Left renal cortex interstitium (tissue), 4 donors: ENCODE data around the gene SGF29. TPM values are rescaled to one million over a fixed set of nuclear protein-coding genes. Genes with fewer than 3 reads are reported as not detected.
"Not testable (repeated sequence)": the region's sequence is repeated elsewhere in the genome, so short reads cannot be mapped to it uniquely, and the experiment has no call there.

Experiments used
- DNase-seq, 4 donors: peaks; one replicate each; pipeline ENCODE4 v3.0.0-alpha.2; 2013; ENCODE audit warnings: low read depth in 4 of 4, low spot score in 2 of 4, missing footprints in 1 of 4
- polyA plus RNA-seq, 4 donors: library from polyadenylated mRNA; unstranded; fragments of 120-200 nt; gene quantifications; one replicate each; pipeline ENCODE4 v1.2.1, GENCODE V29; 2013; ENCODE audit not compliant: insufficient read length in 4 of 4

The SGF29 gene
- polyA plus RNA-seq, 4 donors: 20.5 to 24.5 (median 22.0) TPM

DNA sequence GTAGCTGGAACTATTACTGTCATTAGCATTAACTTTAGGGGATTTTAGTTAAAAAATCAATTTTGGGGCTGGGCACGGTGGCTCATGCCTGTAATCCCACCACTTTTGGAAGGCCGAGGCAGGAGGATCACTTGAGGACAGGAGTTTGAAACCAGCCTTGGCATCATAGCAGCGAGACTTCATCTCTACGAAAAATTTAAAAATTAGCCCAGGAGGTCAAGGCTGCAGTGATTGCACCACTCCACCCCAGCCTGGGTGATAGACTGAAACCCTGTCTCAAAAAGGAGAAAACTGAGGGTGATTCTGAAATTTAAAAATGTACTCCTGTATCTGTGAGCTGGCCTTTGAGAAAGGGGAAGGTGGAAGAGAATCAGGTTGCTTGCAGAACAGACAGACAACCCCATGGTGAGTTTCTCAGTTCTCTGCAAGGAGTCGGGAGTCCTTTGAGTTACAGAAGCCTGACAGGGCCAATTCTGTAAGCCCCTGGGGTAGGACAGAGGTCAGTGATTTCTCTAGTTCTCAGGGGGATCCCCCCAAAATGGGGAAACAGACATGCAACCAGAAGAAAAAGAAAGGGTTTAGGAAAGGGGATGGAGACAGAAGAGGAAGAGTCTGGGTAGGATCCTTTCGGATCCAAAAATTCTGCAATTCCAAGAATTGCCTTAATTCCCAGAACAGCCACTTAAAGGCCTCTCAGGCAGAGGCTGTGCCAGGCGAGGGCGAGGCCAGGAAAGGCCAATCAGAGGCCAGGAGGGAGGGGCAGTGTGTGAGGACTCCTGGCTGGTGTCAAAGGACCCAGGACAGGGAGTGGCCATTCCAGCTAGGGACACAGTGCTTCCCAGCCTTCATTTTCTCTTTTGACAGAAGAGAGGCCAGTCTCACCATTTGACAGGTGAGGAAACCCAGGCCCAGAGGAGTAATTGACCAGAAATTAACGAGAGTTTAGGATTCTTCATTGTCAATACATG, 21.7 kb upstream of the SGF29 start:
- no peak for DNase-seq

DNA sequence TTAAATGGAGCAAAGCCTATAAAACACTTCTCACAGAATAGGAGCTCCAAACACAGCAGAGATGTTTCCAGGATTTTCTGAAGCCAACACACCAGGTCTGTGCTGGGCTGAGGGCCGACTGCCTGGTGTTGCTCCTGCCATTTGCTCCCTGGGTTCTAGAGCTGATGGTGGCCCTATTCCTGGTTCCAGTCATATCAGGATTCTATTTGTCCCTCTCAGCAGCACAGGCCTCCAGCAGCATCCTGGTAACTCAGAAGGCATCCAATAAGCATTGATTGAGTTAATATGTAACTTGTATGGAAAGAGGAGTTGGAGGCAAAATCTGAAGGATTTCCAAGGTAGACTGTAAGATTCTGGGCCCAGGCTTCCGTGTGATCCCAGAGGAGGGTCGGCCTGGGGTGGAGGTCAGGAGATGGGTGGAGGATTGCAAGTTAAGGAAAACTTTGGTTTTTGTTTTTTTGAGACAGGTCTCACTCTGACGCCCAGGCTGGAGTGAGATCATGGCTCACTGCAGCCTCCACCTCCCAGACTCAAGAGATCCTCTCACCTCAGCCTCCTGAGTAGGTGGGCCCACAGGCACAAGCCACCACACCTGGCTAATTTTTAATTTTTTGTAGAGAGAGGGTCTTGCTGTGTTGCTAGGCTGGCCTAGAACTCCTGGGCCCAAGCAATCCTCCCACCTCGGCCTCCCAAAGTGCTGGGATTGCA, 20.6 kb upstream of the SGF29 start:
- DNase-seq: no peak

DNA sequence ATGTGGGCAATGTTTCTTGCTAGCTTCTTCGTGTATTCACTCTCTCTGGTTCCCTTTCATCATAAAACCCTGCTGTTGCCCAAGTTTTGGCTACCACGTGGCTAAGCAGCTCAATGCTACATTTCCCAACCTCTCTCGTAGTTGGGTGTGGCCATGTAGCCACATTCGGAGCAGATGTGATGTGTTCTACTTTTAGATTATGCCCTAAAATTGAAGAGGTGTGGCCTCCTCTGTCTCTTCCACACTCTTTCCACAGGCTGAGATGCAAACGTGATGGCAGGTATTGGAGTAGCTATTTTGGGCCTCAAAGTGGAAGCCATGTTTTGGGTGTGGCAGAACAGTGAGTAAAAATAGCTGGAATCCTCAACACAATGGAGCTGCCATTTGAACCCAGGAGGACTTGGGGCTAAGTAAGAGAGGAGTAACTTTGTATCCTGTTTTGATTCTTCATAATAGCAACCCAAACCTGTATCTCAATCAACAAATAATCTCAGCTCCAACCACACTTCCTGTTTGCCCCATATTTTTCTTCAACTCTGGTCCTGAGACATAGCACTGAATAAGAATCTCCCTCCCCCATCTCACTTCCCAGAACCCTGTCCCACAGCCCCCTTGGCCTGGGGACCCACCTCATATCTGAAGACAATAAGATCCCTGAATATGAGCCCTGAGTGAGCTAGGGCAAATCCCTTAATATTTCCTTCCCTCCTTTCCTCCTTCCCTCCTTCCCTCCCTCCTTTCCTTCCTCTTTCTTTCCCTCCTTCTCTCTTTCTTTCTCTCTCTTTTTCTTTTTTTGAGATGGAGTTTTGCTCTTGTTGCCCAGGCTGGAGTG, 19.0 kb upstream of the SGF29 start:
- no peak for DNase-seq

DNA sequence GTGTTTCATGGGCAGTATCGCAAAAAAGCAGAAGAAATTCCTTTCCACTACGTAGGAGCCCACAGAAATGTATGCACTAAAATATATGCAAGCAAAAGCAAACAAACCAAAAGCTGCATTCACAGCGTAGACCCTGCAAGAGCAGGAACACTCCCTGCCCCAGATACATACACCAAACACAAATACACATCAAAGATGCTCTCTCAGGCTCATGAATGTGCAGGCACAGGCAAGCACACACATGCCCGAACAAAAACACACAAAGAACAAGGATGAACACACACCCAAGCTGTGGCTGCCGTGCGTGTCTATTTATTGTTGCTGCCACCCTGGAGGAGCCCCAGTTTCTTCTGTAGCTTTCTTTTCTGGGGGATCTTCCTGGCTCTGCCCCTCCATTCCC, 16.6 kb upstream of the SGF29 start:
- DNase-seq: no peak

DNA sequence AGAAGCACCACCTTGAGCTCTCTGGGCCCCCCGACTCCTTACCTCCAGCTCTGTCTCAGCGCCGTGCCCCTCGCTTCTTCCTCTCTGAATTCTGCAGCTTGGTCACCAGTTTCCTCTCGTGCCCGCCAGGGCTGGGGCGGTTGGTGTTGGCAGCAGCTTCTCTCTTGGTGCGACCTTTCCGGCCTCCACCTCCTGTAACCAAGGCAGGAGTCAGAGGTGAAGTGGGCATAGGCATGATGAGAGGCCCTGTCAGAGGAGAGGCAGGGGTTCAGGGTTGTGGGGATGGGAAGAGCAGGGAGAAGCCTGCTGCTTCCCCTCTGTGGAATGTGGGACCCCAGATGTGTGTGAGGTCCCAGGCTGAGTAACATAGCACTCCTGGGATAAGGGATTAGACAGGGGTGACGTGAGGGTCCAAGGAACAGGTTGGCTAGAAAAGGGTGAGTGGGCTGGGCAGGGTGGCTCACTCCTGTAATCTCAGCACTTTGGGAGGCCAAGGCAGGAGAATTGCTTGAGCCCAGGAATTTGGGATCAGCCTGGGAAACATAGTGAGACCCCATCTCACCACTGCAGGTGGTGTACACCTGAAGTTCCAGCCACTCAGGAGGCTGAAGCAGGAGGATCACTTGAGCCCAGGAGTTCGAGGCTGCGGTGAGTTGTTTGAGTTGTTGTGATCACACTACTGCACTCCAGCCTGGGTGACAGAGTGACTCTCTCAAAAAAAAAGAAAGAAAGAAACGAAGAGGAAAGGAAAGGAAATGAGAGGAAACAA, 15.6 kb upstream of the SGF29 start:
- DNase-seq: no peak

DNA sequence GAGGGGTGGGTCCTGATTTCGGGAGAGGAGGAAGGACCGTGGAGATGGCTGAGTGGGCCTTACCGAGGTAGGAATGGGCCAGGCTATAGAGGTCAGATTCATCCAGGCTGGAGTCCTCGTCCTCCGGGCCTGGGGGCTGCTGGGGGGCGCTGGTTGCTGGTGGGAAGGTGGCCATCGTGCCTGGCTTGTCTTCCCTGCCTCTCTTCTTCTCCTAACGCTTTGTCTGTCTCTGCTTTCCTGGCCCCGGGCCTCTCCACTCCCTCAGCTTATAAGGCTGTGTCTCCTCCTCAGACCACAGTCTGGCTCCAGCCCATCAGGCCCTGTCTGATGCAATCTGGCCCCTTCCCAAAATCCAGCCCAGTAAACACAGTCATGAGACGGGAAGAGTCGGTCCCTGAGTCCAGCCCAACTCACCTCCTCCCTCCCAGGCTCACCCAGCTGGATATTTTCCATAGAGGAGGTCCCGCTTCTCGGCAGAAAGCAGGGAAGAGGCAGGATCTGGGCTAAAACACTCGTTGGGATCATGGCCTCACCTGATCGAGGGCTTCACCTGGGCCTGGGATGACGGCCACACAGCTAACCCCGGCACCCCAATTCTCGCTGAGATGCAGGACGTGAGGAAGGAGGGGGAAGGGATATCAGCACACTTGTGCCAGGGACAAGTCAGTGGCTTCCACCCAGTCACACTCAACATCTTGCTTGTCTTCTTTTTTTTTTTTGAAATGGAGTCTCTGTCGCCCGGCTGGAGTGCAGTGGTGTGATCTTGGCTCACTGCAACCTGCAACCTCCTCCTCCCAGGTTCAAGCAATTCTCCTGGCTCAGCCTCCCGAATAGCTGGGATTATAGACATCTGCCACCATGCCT, 14.8 kb upstream of the SGF29 start, which contains the start of gene NUPR1:
NUPR1 (minus strand) TSS at position 242 of the 864 bp plus-strand sequence; CDS start at position 175, 67 bp downstream.
- peak in 3 of 4 donors; percentile 34 to 56 (median 55) for DNase-seq

DNA sequence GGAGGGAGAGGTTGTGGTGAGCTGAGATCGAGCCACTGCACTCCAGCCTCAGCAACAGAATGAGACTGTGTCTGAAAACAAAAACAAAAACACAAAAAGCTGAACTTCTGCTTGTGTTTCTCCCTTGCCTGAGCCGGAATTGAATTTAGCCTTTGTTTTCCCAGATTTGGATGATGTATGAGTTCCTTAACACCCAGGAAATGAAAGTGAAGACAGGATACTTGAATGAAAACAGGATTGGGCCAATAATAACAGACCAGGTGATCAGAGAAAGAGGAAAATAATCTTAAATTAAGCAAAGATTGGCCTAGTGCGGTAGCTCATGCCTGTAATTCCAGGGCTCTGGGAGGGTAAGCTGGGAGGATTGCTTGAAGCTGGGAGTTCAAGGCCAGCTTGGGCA, 13.4 kb upstream of the SGF29 start:
- no peak for DNase-seq

DNA sequence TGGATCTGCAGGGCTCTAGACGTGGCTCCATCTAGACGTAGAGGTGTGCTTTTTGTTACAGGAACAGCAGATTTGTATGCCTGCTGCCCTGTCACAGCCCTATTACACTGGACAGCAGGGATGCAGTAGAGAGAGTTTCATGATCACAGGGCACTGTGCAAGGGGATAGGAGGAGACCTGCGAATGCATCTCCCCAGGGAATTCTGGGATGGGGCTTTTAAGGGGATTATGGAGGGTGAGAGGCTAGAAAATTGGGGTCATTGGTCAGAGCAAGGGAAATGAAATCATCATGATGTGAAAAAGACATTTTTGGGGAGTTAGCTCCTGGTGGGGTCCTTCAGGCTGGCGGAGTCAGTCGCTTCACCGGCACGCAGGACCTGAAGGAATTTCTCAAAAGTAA, 11.1 kb upstream of the SGF29 start:
- no peak for DNase-seq

DNA sequence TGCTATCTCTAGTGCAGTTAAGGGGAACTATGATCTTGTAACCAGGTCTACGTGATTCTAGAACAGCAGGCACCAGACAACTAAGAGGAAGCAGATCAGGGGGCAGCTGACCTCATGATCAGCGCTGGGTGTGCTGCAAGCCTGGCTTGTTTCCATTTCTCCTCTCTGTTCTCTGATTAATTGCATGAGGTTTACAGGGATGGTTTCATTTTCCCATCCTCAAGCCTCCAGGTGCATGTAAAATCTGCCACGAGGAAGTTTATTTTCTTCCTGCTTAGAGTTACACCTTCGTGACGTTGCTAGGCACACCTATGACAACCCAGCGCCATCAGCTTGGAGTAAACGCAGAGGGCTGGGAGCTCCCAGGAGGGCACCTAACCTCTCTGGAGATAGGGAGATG, 10.6 kb upstream of the SGF29 start:
- no peak for DNase-seq

DNA sequence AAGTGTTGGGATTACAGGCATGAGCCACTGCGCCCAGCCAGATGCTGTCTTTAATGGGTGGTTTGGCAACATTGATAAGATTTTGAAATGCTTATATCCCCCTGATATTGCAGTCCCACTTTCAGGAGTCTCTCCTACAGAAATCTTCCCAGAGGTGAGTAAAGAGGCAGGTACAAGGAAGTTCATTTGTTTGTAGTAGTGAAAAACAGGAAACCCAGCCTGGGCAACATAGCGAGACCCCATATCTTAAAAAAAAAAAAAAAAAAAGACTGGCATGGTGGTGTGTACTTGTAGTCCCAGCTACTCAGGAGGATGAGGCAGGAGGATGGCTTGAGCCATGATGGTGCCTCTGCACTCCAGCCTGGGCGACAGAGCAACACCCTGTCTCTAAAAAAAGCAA, 8.7 kb upstream of the SGF29 start:
- no peak for DNase-seq

DNA sequence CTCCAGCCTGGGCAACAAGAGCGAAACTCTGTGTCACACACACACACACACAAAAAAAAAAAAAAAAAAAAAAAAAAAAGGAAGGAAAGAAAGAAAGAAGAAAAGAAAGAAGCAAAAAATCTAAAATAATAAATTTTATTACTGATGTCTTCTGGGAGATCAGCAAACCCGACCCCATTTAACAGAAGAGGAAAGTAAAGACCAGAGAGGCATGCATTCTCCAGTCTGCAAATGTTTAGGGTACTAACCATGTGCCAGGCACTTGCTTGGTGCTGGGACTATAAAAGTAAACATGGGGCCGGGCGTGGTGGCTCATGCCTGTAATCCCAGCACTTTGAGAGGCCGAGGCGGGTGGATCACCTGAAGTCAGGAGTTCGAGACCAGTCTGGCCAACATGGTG, 7.8 kb upstream of the SGF29 start:
- not testable (repeated sequence) for DNase-seq

DNA sequence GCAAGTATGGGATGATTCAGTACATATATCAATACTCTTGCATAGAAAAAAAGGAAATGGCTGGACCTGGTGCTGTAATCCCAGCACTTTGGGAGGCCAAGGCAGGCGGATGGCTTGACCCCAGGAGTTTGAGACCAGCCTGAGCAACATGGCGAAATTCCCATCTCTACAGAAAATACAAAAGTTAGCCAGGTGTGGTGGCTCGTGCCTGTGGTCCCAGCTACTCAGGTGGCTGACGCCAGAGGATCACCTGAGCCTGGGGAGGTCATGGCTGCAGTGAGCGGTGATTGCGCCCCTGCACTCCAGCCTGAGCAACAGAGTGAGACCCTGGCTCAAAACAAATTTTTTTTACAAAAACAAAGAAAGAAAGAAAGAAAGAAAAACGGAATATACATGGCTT, 7.1 kb upstream of the SGF29 start:
- DNase-seq: no peak

DNA sequence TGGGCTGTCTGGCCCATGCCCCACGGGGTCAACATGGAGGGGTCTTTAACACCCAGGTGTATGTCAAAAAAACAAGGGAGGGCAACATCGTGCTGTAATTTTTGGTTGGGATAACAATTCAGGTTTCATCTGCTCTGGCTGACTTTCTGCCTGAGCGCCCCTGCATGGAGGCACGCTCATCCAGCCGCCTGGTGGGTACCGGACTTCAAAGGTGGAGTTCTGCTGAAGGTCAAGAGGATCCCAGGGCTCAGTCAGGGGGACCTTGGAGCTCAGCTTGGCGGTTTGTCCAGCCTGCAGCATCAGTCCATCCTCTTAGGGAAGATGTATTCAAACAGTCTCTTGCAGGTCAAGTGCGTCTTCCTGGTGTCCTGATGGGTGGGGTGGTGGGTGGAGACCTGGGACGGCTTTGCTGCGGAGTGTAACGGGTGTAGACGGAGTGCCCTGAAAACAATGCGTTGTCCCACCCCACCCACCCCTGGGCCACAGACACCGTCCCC, 5.4 kb upstream of the SGF29 start:
- no peak for DNase-seq

DNA sequence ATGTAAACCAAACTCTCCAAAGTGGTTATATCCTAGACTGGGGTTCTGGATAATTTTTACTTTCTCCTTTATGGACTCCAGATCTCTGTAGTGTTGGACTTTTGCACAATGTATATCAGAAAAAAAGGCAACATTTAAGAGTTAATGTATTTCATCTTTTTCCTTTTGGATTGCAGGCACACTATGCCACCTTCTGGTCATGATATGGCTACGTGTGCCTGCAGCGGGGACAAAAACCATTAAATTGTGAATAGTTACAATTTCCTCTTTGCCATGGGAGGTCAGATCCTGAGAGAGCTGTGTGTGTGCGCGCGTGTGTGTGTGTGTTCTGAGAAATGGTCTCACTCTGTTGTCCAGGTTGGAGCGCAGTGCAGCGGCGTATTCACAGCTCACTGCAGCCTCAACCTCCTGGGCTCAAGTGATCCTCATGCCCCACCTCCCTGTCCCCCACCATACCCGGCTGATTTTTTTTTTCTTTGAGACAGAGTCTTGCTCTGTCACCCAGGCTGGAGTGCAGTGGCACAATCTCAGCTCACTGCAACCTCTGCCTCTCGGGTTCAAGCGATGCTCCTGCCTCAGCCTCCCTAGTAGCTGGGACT, 4.3 kb upstream of the SGF29 start:
- DNase-seq: no peak

DNA sequence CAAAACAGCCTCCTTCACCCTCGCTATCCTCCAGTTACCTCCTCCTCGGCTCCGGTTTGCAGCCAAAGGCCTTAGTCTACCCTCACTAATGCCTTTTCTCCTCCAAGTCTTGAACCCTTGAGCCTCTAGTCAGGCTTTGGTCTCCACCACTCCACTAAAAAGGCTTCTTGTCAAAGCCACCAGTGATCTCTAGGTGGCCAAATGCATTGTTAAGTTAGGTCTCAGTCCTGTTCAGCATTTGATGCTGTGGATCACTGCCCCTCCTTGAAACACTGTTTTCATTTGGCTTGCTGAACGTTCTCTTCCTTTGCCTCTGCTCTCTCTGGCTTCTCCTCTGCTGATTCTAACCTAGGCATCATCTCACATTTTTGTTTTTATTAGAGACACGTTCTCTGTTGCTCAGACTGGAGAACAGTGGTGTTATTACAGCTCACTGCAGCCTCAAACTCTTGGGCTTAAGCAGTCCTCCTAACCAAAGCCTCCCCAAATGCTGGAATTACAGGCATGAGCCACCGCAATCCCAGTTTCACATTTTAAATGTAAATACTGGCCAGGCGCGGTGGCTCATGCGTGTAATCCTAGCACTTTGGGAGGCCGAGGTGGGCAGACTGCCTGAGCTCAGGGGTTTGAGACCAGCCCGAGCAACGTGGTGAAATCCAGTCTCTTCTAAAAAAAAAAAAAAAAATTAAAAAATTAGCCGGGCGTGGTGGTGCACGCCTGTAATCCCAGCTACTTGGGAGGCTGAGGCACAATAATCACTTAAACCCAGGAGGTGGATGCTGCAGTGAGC, 1.1 kb downstream of the SGF29 start:
- no peak for DNase-seq

DNA sequence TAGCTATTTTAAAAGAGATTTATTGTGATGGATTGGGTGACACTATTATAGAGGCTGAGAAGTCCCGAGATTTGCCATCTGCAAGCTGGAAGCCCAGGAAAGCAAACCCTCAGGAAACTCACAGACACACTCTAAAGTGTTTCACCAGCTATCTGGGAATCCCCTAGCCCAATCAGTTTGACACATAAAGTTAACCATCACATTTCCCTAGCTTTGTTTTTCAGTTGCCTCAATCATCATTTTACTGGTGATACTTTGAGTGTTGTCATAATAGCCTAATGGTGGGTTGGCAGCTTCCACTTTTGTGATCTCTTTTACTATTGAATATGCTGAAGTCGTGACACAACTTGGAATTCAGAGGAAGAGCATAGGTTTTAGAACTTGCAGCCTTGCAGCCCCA, 1.8 kb downstream of the SGF29 start:
- DNase-seq: no peak

DNA sequence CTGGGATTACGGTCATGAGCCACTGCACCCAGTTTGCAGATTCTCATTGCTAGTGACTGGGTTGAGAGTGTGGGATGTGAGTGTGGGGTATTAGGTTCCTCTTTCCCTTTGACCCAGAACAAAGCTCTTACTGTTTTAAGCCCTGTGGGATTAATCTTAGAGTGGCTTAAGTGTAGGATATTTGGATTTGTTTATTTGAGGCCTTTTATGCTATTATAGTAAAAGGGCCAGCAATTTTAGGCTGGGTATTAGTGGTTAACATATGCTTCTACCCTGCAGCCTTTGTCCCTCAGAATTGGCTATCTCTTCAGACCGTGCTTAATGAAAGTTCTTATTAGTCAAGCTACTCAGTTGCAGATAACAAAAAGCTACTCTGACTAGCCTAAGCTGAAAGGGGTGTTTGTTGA, 3.2 kb downstream of the SGF29 start:
- DNase-seq: no peak

DNA sequence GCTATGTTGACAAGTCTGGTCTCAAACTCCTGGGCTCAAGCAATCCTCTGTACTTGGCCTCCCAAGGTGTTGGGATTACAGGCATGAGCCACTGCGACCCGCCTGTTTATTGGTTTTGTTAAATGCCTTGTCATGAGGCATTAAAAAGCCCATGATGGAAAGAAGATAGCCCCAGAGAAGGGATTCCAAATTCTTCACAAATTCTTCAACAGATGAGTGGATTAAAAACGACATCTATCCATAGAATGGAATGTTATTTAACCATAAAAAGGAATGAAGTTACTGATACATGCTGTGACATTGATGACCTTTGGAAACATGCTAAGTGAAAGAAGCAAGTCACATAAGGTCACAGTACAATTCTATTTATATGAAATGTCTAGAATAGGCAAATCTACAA, 4.7 kb downstream of the SGF29 start:
- DNase-seq: no peak
